Common myeloid progenitor, CD34-positive (primary cell): ENCODE measurements around the gene MAP1LC3B2.

Source experiments
- CTCF ChIA-PET: fragments of 350-600 bp; sonication (Branson Sonifier 250); formaldehyde crosslinking; loops from one replicate; lab custom pipeline; 2021; ENCODE audit warnings: antibody characterized with exemption; lab: Charles Lee
- POLR2A ChIA-PET: fragments of 350-600 bp; sonication (Branson Sonifier 250); formaldehyde crosslinking; loops from one replicate; lab custom pipeline; 2021; ENCODE audit warnings: antibody characterized with exemption; lab: Charles Lee
- DNase-seq, 3 donors: peaks; one replicate each; pipeline versions ENCODE4 v3.0.0 to v3.0.0-alpha.2; 2013
- H3K27ac ChIP-seq, 2 experiments: 1 replicate in 1 of 2; 2 replicates in 1 of 2; pipeline ENCODE4 v1.7.0; 2013; ENCODE audit warnings: inconsistent platforms in 2 of 2, low read length in 2 of 2, mild to moderate bottlenecking in 2 of 2, low read depth in 1 of 2, moderate library complexity in 1 of 2; ENCODE audit not compliant: severe bottlenecking in 2 of 2, insufficient read depth in 1 of 2, poor library complexity in 1 of 2
- H3K27me3 ChIP-seq, 5 experiments: replicated peaks in 2 of 5; 1 replicate in 3 of 5; 2 replicates in 2 of 5; pipeline versions ENCODE4 v1.6.1 to v1.7.0; 2013; ENCODE audit warnings: low read length in 4 of 5, mild to moderate bottlenecking in 2 of 5, moderate library complexity in 2 of 5, inconsistent platforms in 1 of 5; ENCODE audit not compliant: insufficient read depth in 5 of 5, control insufficient read depth in 4 of 5
- H3K36me3 ChIP-seq, 4 experiments: 1 replicate in 2 of 4; 2 replicates in 2 of 4; pipeline versions ENCODE4 v1.6.1 to v1.7.0; 2013; ENCODE audit warnings: low read length in 3 of 4, control low read depth in 1 of 4, mild to moderate bottlenecking in 1 of 4; ENCODE audit not compliant: control insufficient read depth in 4 of 4, insufficient read depth in 4 of 4
- H3K4me1 ChIP-seq, 4 experiments: 1 replicate in 3 of 4; 2 replicates in 1 of 4; pipeline versions ENCODE4 v1.6.1 to v1.7.1; 2013; ENCODE audit warnings: low read length in 3 of 4, mild to moderate bottlenecking in 3 of 4, control low read depth in 1 of 4, inconsistent platforms in 1 of 4, moderate library complexity in 1 of 4; ENCODE audit not compliant: control insufficient read depth in 4 of 4, insufficient read depth in 4 of 4; ENCODE audit errors: control extremely low read depth in 1 of 4
- H3K4me3 ChIP-seq, 7 experiments: 1 replicate in 4 of 7; 2 replicates in 3 of 7; pipeline versions ENCODE4 v1.5.1 to v1.7.0; 2013; ENCODE audit warnings: mild to moderate bottlenecking in 7 of 7, low read length in 6 of 7, moderate library complexity in 6 of 7, inconsistent platforms in 2 of 7, low read depth in 2 of 7, control low read depth in 1 of 7; ENCODE audit not compliant: insufficient read depth in 4 of 7, control insufficient read depth in 1 of 7; ENCODE audit errors: extremely low read depth in 1 of 7
- H3K9me3 ChIP-seq, 5 experiments: 1 replicate in 4 of 5; 2 replicates in 1 of 5; pipeline versions ENCODE4 v1.6.1 to v1.7.1; 2013; ENCODE audit warnings: low read length in 4 of 5, mild to moderate bottlenecking in 2 of 5, inconsistent platforms in 1 of 5, low read depth in 1 of 5, moderate library complexity in 1 of 5; ENCODE audit not compliant: control insufficient read depth in 4 of 5, insufficient read depth in 2 of 5; ENCODE audit errors: control extremely low read depth in 1 of 5
- WGBS: methylation state at CpG from one replicate; pipeline ENCODE4 v1.1.5; 2013; ENCODE audit not compliant: insufficient coverage; 5-methylcytosine and 5-hydroxymethylcytosine counted together

MAP1LC3B2 gene

GRCh38 chr12:116589581-116589980 lies 30.4 kb downstream of the MAP1LC3B2 start:
- Histone ChIP-seq H3K9me3 (peaks cover 0 to 7% (median 6%) of the 10 kb centered on the region in 5 experiments), H3K27ac (no peak overlapping the region), H3K36me3 (no peaks in the 10 kb centered on the region), H3K4me3 (no peak overlapping the region), H3K4me1 (peaks cover 8 to 32% (median 25%) of the 10 kb centered on the region in 4 experiments), H3K27me3 (no peaks in the 10 kb centered on the region)
- 89% methylated on average over 5 of the region's 9 CpGs for WGBS
- no peak for DNase-seq
- ChIA-PET CTCF (interaction anchor here (0.7 to 1.4 kb wide), 3 partner anchors 11 to 16 kb away, joined by 3 read pairs; no protein-coding TSS in a partner anchor), POLR2A (no interaction called here)

DNA sequence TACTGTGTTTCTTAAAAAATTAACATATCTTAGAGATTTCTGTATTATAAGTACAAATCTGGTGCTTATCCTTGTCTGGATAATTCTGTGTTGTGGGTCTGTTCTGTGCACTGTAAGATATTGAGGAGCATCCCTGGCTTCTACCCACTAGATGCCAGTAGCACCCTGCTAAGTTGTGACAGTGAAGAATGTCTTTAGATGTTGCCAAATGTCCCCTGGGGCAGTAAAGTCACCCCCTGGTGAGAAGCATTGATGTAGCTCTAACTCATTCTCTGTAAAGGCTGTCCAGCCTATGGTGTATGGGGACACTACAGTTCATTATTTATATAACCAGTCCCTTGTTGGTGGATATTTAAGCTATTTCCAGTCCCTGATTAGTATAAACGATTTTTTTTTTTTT lies 31.4 kb downstream of the MAP1LC3B2 start:
- Histone ChIP-seq H3K36me3 (no peaks in the 10 kb centered on the region), H3K4me3 (no peak overlapping the region), H3K27me3 (no peaks in the 10 kb centered on the region), H3K27ac (no peak overlapping the region), H3K9me3 (no peaks in the 10 kb centered on the region), H3K4me1 (peaks cover 13 to 41% (median 34%) of the 10 kb centered on the region in 4 experiments)
- ChIA-PET CTCF (interaction anchor here (0.7 to 1.8 kb wide), 5 partner anchors 13 to 107 kb away, joined by 3 to 7 read pairs (median 5); partner anchors contain the start of gene MAP1LC3B2), POLR2A (no interaction called here)
- DNase-seq, result peak in 2 of 3 donors; percentile 54 to 57
- WGBS, result no CpG with 5 or more reads among the region's 1 CpG

GRCh38 chr12:116591855-116592637 lies 32.9 kb downstream of the MAP1LC3B2 start:
- DNase-seq, result peak in 1 of 3 donors; percentile 34
- ChIA-PET CTCF (interaction anchor here (1.7 to 1.8 kb wide), 2 partner anchors 28 to 32 kb away, joined by 5 to 7 read pairs; partner anchors contain the start of gene MAP1LC3B2), POLR2A (no interaction called here)
- no peaks in the 10 kb centered on the region for H3K27me3 ChIP-seq
- no peaks in the 10 kb centered on the region for H3K36me3 ChIP-seq
- peaks cover 13 to 42% (median 32%) of the 10 kb centered on the region in 4 experiments for H3K4me1 ChIP-seq
- no peaks in the 10 kb centered on the region for H3K9me3 ChIP-seq
- WGBS, result 57% methylated on average over 5 of the region's 11 CpGs
- peak overlapping the region in 1 of 2 experiments; percentile 35 for H3K27ac ChIP-seq
- peak overlapping the region in 1 of 7 experiments; percentile 11 for H3K4me3 ChIP-seq

DNA sequence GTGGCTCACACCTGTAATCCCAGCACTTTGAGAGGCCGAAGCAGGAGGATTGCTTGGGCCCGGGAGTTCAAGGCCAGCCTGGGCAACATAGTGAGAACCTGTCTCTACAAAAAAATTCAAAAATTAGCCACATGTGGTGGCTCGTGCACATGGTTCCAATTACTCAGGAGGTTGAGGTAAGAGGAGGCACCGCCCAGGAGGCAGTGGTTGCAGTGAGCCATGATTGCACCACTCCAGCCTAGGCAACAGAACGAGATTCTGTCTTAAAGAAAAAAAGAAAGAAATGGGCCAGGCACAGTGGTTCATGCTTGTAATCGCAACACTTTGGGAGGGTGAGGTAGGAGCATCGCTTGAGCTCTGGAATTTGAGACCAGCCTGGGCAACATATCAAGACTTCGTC lies 33.5 kb downstream of the MAP1LC3B2 start:
- Histone ChIP-seq H3K4me3 (no peak overlapping the region), H3K27ac (no peak overlapping the region), H3K9me3 (no peaks in the 10 kb centered on the region), H3K4me1 (peaks cover 13 to 42% (median 32%) of the 10 kb centered on the region in 4 experiments), H3K27me3 (no peaks in the 10 kb centered on the region), H3K36me3 (no peaks in the 10 kb centered on the region)
- CTCF ChIA-PET, result no interaction called here
- WGBS, result 95% methylated on average over 7 of the region's 8 CpGs
- POLR2A ChIA-PET, result no interaction called here
- DNase-seq, result no peak

GRCh38 chr12:116594325-116595038 lies 35.3 kb downstream of the MAP1LC3B2 start:
- Histone ChIP-seq H3K4me1 (peaks cover 15 to 59% (median 46%) of the 10 kb centered on the region in 4 experiments), H3K27me3 (no peaks in the 10 kb centered on the region), H3K27ac (peak overlapping the region in 1 of 2 experiments; percentile 58), H3K4me3 (peak overlapping the region in 1 of 7 experiments; percentile 1), H3K9me3 (no peaks in the 10 kb centered on the region), H3K36me3 (no peaks in the 10 kb centered on the region)
- CTCF ChIA-PET, result interaction anchor here (0.7 to 1.9 kb wide), 4 partner anchors 8 to 225 kb away, joined by 3 read pairs; no protein-coding TSS in a partner anchor
- WGBS, result 17% methylated on average over 11 of the region's 12 CpGs
- POLR2A ChIA-PET, result no interaction called here
- DNase-seq, result peak; percentile 85 to 98 (median 97)

DNA sequence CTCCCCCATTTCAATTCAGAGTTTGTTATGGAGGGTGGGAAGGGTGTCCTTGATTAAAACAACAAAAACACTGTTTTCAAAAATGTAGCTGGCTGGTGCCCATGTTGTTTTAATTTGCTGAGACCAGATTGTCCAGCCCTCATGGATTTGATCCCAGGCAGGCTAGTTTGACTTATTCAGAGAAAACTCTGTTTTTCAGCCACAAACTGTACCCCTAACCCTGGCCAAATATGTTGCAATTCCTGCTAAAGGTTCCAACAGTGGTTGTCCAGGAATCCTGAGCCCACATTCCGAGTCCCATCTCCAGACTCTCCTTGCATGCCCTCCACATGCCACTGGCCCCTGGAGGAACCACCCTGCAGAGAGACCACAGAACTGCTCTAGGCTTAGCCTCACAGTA lies 36.0 kb downstream of the MAP1LC3B2 start:
- Histone ChIP-seq H3K4me1 (peaks cover 15 to 65% (median 51%) of the 10 kb centered on the region in 4 experiments), H3K27ac (no peak overlapping the region), H3K36me3 (no peaks in the 10 kb centered on the region), H3K4me3 (no peak overlapping the region), H3K9me3 (no peaks in the 10 kb centered on the region), H3K27me3 (no peaks in the 10 kb centered on the region)
- WGBS, result 0% methylated on average over 1 of the region's 1 CpG
- POLR2A ChIA-PET, result no interaction called here
- DNase-seq, result no peak
- CTCF ChIA-PET, result interaction anchor here (0.7 to 1.9 kb wide), 4 partner anchors 12 to 225 kb away, joined by 3 to 4 read pairs (median 3); no protein-coding TSS in a partner anchor
